Loucy (cell line): ENCODE results near the gene SVOPL.

Experiments
- EZH2phosphoT487 ChIP-seq: fragments of 200-600 bp; IDR thresholded peaks from 2 replicates; pipeline ENCODE4 v1.6.1; 2018; ENCODE audit warnings: antibody characterized with exemption, mild to moderate bottlenecking, moderate library complexity, borderline replicate concordance
- TF ChIP-seq, protein P1 (sequence below): fragments of 200-600 bp; sonication (generic); conservative IDR thresholded peaks from 2 replicates; pipeline ENCODE4 v1.5.1; 2014; ENCODE audit warnings: mild to moderate bottlenecking, antibody characterized with exemption, low read length

GRCh38 chr7:138602451-138602850 is 98.7 kb downstream of the SVOPL start:
- TF ChIP-seq, protein P1, sequence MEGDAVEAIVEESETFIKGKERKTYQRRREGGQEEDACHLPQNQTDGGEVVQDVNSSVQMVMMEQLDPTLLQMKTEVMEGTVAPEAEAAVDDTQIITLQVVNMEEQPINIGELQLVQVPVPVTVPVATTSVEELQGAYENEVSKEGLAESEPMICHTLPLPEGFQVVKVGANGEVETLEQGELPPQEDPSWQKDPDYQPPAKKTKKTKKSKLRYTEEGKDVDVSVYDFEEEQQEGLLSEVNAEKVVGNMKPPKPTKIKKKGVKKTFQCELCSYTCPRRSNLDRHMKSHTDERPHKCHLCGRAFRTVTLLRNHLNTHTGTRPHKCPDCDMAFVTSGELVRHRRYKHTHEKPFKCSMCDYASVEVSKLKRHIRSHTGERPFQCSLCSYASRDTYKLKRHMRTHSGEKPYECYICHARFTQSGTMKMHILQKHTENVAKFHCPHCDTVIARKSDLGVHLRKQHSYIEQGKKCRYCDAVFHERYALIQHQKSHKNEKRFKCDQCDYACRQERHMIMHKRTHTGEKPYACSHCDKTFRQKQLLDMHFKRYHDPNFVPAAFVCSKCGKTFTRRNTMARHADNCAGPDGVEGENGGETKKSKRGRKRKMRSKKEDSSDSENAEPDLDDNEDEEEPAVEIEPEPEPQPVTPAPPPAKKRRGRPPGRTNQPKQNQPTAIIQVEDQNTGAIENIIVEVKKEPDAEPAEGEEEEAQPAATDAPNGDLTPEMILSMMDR: peak; percentile 39
- no peak for TF ChIP-seq EZH2phosphoT487
